Left renal cortex interstitium (tissue), 4 donors: ENCODE data around the gene ARL14EPL. TPM values are rescaled to one million over a fixed set of nuclear protein-coding genes. Genes with fewer than 3 reads are reported as not detected.

ENCODE experiments used
- DNase-seq, 4 donors: peaks; one replicate each; pipeline ENCODE4 v3.0.0-alpha.2; 2013; ENCODE audit warnings: low read depth in 4 of 4, low spot score in 2 of 4, missing footprints in 1 of 4
- polyA plus RNA-seq, 4 donors: library from polyadenylated mRNA; unstranded; fragments of 120-200 nt; gene quantifications; one replicate each; pipeline ENCODE4 v1.2.1, GENCODE V29; 2013; ENCODE audit not compliant: insufficient read length in 4 of 4

ARL14EPL gene
- polyA plus RNA-seq: not detected

- DNase-seq: no peak
Measured at GRCh38 chr5:116032094-116032517, at the start of gene ARL14EPL. TSS of gene ARL14EPL (plus strand) at chr5:116032472. CDS start at chr5:116051466, 18,994 bp downstream.

DNA sequence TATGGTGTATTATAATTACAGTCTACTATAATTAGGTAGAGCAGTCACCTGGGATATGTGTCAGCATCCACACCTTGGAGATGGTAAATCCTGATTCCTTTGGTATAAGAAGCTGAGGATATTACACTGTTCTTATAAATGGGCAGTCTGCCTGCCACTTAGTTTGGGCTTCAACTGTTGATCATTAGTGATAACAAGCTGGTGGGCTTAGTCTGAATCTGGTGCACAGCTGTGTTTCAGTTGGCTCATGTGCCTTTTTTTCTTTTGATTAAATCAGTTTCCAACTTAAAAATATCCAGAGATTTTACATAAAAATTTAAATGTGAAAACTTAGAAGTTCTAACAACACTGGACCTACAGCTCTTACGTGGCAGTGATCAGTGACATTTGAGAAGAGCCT lies 48.8 kb upstream of the ARL14EPL start:
- DNase-seq: no peak

GRCh38 chr5:115985802-115986757 lies 46.2 kb upstream of the ARL14EPL start:
- no peak for DNase-seq

- no peak for DNase-seq
Measured at GRCh38 chr5:115988002-115988401, 44.3 kb upstream of the ARL14EPL start.

- no peak for DNase-seq
Measured at GRCh38 chr5:115992848-115993350, 39.4 kb upstream of the ARL14EPL start.

- DNase-seq: no peak
Measured at GRCh38 chr5:115995351-115995750, 36.9 kb upstream of the ARL14EPL start.

DNA sequence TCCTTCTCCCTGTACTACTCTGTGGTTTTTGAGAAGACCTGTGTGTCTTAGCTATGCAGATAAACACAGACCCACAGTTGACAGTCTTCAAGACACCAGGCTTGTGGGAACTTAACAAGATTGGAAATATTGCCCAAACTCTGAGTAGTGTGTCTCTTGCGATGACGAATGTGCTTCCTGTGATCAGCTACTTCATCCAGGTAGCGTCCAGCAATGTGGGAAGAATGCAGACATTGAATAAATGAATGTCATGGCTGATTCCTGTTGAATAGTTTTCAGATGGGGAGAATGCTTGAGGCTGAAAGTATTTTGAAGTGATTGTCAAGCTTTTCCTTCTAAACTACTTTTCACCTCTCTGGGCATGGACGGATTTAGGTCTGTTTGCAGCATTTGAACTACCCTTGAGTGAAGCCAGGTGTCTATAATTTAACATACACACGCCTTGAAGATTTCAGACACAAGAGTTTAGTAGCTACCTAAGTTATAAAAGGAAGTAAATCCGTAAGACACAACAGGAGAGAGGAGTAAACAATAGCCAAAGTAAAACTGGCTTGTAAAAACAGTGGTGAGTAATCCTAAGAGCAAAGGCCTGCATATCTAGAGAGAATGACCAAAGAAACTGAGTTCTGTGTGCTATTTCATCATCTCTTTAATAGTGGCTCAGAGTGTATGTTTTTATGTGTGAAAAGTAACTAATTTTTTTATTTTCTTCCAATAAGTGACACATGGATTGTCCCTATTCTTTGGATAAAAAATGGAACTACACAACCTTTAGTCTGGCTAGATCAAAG lies 30.0 kb upstream of the ARL14EPL start:
- no peak for DNase-seq

DNA sequence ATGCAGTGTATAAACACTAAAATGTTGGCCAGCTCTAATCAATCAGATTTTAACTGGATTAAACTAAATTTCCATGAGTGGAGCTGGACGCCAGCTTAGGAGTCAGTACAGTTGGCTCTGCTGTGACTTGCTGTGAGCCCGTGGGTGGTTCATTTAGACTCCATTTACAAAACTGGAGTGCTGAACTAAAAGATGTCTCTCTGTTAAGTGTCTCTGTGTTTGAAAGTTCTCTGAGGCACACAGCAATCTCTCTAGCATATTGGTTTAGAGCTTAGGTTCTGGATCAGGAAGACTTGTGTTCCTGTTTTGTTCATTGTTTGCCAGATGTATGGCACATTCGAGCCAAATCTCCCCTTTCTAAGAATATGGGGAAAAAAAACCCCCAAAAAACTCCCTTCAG lies 28.0 kb upstream of the ARL14EPL start:
- DNase-seq: no peak

DNA sequence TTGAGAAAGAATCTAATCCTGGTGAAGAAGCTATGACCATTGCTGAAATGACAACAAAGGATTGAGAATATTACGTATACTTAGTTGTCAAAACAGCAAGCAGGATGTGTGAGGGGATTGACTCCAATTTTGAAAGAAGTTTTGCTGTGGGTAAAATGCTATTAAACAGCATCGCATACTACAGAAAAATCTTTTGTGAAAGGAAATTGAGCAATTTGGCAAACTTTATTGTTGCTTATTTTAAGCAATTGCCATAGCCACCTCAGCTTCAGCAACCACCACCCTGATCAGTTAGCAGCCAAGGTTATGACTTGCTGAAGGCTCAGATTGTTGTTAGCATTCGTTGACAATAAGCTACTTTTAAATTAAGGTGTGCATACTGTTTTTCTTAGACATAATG lies 22.5 kb upstream of the ARL14EPL start:
- DNase-seq: no peak

DNA sequence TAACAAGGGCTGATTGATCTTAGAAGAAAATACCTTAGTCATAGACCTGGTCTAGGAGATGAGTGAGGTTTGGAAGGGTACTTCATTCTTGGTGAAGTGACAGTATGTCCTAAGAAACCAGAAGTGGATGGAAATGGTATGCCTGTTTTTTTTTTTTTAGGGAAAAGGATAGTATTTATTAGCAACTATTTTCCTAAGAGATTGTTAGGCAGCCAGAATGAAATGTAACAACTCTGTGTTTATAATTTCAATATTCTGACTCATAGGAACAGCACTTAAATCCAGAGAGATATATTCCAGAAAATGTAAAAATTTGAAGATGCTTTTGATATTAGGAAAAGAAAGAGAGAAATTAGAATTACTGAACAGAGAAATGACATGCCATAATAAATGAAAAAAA lies 21.2 kb upstream of the ARL14EPL start:
- no peak for DNase-seq

DNA sequence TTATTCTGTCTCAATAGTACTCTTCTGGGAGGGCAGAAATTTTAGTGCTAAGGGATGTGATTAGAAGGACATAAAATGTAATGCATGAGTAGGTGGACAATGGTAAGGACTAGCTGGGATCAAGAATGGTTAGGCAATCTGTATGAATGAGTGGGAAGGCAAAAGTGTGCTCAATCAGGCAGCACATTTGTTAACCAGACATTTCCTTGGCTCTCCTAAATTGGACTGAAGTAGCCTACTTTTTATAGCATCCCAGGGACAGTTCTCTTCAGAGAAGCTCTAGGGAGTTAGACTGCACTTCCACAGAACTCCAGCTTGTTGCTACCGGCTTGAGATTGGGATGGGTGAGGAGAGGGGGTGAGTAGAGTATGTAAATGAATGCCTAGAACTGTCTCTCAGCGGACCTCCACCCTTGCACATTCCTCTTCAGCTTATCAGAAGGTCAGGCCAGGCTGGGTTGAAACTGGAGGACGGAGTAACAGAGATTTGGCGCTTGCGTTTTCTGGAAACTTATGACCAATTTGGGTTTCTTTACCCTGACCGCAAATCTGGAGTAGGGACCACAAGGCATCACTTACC lies 19.0 kb upstream of the ARL14EPL start:
- no peak for DNase-seq

DNA sequence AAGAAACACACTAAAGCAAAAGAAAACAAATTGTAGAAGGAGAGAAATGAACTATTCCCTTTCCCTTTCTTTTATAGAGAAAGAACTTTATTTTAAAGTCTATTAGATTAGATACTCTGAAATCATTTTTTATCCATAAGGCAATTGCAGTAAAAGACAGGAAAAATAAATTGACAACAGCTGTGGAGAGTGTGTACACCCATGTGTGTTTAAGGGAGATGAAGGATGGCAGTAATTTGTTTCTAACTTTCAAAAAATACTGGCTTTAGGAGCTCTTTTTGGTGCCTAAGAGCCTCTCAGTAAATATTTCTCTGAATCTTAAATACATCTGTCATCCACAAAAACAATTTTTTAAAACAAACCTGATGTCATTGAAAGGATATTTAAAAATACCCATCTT lies 18.3 kb upstream of the ARL14EPL start:
- DNase-seq: no peak

GRCh38 chr5:116023619-116024018 lies 8.7 kb upstream of the ARL14EPL start:
- DNase-seq: no peak

- DNase-seq: no peak
Measured at GRCh38 chr5:116025866-116026265, 6.4 kb upstream of the ARL14EPL start.

DNA sequence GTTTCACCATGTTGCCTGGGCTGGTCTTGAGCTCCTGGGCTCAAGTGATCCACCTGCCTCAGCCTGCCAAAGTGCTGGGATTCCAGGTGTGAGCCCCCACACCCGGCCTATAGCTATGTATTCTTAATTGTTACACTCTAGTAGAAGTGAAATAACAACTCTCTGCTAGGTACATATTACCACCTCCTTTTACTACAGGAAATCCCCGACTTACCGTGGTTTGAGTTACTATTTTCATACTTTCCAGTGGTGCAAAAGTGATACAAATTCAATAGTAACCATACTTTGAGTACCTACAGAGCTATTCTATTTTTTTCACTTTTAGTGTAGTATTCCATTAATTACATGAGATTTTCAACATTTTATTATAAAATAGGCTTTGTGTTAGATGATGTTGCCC lies 719 bp downstream of the ARL14EPL start:
- no peak for DNase-seq

DNA sequence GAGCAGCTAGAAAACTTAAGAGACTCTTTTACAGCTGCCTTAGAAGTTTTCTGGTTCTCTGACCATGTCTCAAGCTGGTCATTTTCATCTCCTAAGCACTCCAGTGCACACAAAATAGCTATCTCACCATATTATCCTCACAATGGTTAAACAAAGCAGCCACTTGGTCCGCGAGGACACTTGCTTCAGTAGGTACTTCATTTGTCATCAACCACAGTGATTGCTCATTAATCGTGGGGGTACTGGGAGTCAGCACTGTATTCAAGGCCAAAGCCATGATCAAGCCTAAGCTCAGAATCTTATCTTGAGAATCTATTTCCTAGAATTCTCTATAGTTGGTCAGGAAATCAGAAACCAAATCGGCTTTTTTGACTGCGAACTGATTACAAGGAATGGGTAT lies 2.9 kb downstream of the ARL14EPL start:
- no peak for DNase-seq

DNA sequence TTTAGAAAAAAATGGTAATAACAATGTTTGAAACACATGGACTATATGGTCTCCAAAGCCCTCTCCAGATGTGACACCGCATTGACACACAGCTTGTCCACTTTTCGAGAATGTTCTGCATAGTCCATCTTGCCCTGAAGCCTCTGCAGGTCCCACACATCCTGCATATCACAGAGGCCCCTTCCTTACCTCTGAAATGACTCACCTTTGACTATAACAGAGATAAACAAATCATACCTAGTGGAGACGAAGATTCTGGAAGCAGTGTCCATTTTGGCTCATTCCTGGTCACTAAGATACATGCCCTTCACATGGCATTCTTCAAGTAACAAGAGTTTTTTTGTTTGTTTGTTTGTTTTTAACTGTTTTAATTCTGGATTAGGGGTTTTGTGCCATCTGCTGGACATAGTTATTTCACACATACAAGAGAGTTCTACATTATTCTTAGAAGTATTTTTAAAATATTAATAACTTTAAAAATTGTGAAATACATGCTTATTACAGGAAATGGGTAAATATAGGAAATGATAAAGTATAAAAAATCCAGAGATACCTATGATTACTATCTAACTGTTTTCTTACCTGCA lies 5.1 kb downstream of the ARL14EPL start:
- no peak for DNase-seq

DNA sequence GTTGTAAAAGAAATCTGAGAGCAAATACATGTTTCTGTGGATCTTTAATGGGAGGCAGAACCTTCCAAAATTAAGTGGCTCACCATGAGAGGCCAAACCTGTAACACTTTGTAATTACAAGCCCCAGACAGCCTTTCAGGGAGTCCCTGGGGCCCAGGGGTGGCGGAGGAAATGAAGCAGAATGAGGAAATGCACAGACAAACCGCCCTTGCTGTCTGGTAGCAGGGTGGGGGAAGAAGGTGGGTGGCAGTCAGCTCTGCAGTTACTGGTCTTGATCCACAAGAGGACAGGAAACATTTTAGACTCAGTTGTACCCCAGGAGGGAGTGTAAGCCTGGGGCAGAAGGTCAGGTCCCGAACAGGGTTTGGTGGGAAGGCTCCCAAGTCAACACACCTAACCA lies 6.5 kb downstream of the ARL14EPL start:
- DNase-seq: no peak

DNA sequence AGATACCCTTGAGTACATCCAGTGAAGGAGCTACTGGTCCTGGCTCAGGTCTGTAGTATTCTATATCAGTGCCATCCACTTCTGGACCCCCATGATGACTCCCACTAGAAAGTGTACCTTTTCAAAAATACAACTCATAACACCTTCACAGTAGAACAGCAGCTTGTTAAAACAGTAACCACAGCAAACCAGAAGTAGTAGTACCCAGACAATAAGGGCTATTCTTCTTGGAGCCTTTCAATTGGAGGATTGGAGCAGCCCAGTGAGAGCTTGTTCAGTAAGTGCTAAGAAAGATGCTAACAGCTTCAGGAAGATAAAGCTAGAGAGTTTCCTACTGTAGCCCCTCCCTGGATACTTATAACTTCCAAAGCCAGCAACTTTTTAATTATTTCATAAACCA lies 10.1 kb downstream of the ARL14EPL start:
- no peak for DNase-seq

DNA sequence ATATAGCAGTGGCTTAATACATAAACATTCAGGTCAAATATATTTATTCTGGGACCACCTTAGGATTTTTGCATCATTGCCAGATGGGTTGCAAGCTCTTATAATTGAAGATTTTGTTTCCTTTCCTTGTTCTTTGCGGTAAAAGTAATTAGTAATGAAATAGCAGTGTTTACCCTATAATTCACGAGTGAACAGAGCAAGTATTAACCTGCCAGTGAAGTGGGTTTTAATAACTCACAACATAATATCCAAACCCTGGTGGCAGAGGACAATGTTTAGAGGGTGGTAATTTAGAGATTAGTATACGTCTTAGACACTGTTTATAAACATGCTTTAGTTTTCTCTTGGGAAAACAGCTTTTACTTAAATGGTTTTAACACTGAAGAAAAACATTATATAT lies 11.8 kb downstream of the ARL14EPL start:
- DNase-seq: no peak

GRCh38 chr5:116045821-116046220 lies 13.5 kb downstream of the ARL14EPL start:
- DNase-seq: no peak
